GM21447 (cell line): ENCODE results near the gene CFAP65.

Experiments
- ATAC-seq: cut with Tn5 transposase; IDR thresholded peaks from one replicate; pipeline ENCODE4 v1.9.1; 2021; ENCODE audit not compliant: unreplicated experiment

The CFAP65 gene

GRCh38 chr2:219017201-219017931, 23.9 kb downstream of the CFAP65 start:
- ATAC-seq = no peak

GRCh38 chr2:219016721-219017120, 24.6 kb downstream of the CFAP65 start:
- no peak for ATAC-seq

GRCh38 chr2:219010873-219011272, 30.4 kb downstream of the CFAP65 start:
- ATAC-seq = no peak

GRCh38 chr2:219010162-219010756, 31.1 kb downstream of the CFAP65 start:
- ATAC-seq = no peak

GRCh38 chr2:219009294-219009693, 32.0 kb downstream of the CFAP65 start:
- ATAC-seq = no peak

GRCh38 chr2:219003979-219004378, 37.3 kb downstream of the CFAP65 start:
- no peak for ATAC-seq

GRCh38 chr2:219003267-219003634, 38.1 kb downstream of the CFAP65 start:
- no peak for ATAC-seq

GRCh38 chr2:219002395-219003266, 38.7 kb downstream of the CFAP65 start:
- no peak for ATAC-seq

- ATAC-seq = no peak
Measured at GRCh38 chr2:219001577-219002394, 39.5 kb downstream of the CFAP65 start.

- no peak for ATAC-seq
Measured at GRCh38 chr2:219001100-219001576, 40.2 kb downstream of the CFAP65 start.

GRCh38 chr2:219000569-219000960, 40.8 kb downstream of the CFAP65 start:
- ATAC-seq = no peak

GRCh38 chr2:218999881-219000568, 41.3 kb downstream of the CFAP65 start:
- ATAC-seq = no peak

GRCh38 chr2:218999021-218999880, 42.1 kb downstream of the CFAP65 start:
- no peak for ATAC-seq

GRCh38 chr2:218998414-218999002, 42.8 kb downstream of the CFAP65 start:
- no peak for ATAC-seq

- ATAC-seq = no peak
Measured at GRCh38 chr2:218997731-218998130, 43.6 kb downstream of the CFAP65 start.

- no peak for ATAC-seq
Measured at GRCh38 chr2:218996937-218997336, 44.4 kb downstream of the CFAP65 start.

GRCh38 chr2:218995972-218996711, 45.2 kb downstream of the CFAP65 start:
- no peak for ATAC-seq

GRCh38 chr2:218995561-218995960, 45.8 kb downstream of the CFAP65 start:
- ATAC-seq = no peak
